ENCODE measurements around the gene SACM1L. TPM values are rescaled to one million over a fixed set of nuclear protein-coding genes. Genes with fewer than 3 reads are reported as not detected.
A peak's percentile ranks its signal among the peaks of the same experiment; 100 is the strongest.

Gene SACM1L
- total RNA-seq, 4 donors from 2014 or later, result 7.7 to 28.7 (median 9.1) TPM

- in situ Hi-C loops (cut with MboI; ENCODE audit: low sequenced_read_pairs in 4 of 4) (loop anchor here (5.0 to 25.0 kb wide), 5 partner anchors 62 to 619 kb away; partner anchors contain the start of genes CLEC3B (in 4 of the 4) and LIMD1 (in 2 of the 4)), intact Hi-C loops (cut with DNase I; ENCODE audit: low total_unique reads) (loop anchor here (1.0 kb wide), 2 partner anchors 63 to 145 kb away; no protein-coding TSS in a partner anchor)
- Histone ChIP-seq H3K4me3 (no peak overlapping the region), H3K4me1 (peaks cover 44 to 48% of the 10 kb centered on the region in 2 donors), H3K36me3 (no peaks in the 10 kb centered on the region), H3K27me3 (no peaks in the 10 kb centered on the region), H3K9me3 (no peaks in the 10 kb centered on the region), H3K27ac (peak overlapping the region; percentile 71 to 82 (median 78))
- DNase-seq (peak; percentile 85 to 95), ATAC-seq (peak; percentile 78 to 82)
- TF ChIP-seq CTCF (IDR thresholded peaks at IDR 0.05 in 4 of 5, conservative IDR thresholded peaks at IDR 0.05 in 1 of 5) (peak; percentile 96 to 97 (median 97)), POLR2A (IDR thresholded peaks at IDR 0.05) (no peak)
Observed at GRCh38 chr3:45656575-45657363, 32.4 kb upstream of the SACM1L start.

GRCh38 chr3:45657853-45658252 lies 31.3 kb upstream of the SACM1L start:
- Histone ChIP-seq H3K9me3 (no peaks in the 10 kb centered on the region), H3K27me3 (no peaks in the 10 kb centered on the region), H3K4me1 (peaks cover 38 to 43% of the 10 kb centered on the region in 2 donors), H3K36me3 (no peaks in the 10 kb centered on the region), H3K4me3 (no peak overlapping the region), H3K27ac (no peak overlapping the region)
- intact Hi-C loops (cut with DNase I; ENCODE audit: low total_unique reads), result no loop called here
- in situ Hi-C loops (cut with MboI; ENCODE audit: low sequenced_read_pairs in 4 of 4), result loop anchor here (5.0 to 25.0 kb wide), 5 partner anchors 63 to 621 kb away; partner anchors contain the start of genes CLEC3B (in 4 of the 4) and LIMD1 (in 2 of the 4)
- TF ChIP-seq POLR2A (IDR thresholded peaks at IDR 0.05), result no peak
- no peak for TF ChIP-seq CTCF (IDR thresholded peaks at IDR 0.05 in 4 of 5, conservative IDR thresholded peaks at IDR 0.05 in 1 of 5)
- ATAC-seq (no peak), DNase-seq (no peak)

GRCh38 chr3:45659661-45660566 lies 29.3 kb upstream of the SACM1L start:
- Histone ChIP-seq H3K36me3 (no peaks in the 10 kb centered on the region), H3K27me3 (no peaks in the 10 kb centered on the region), H3K4me1 (peaks cover 17 to 32% of the 10 kb centered on the region in 2 donors), H3K27ac (peak overlapping the region in 3 of 4 donors; percentile 1 to 13 (median 3)), H3K9me3 (no peaks in the 10 kb centered on the region), H3K4me3 (no peak overlapping the region)
- peak in 1 of 2 donors; percentile 61 for ATAC-seq
- peak; percentile 57 to 66 for DNase-seq
- intact Hi-C loops (cut with DNase I; ENCODE audit: low total_unique reads) (loop anchor here (1.0 to 10.0 kb wide), 3 partner anchors 149 to 625 kb away; partner anchors contain the start of gene TMEM158), in situ Hi-C loops (cut with MboI; ENCODE audit: low sequenced_read_pairs in 4 of 4) (loop anchor here (5.0 to 25.0 kb wide), 6 partner anchors 65 to 623 kb away; partner anchors contain the start of genes CLEC3B (in 4 of the 4) and LIMD1 (in 2 of the 4))
- TF ChIP-seq CTCF (IDR thresholded peaks at IDR 0.05 in 4 of 5, conservative IDR thresholded peaks at IDR 0.05 in 1 of 5) (peak; percentile 87 to 96 (median 91)), POLR2A (IDR thresholded peaks at IDR 0.05) (no peak)

GRCh38 chr3:45660567-45660901 lies 28.7 kb upstream of the SACM1L start:
- intact Hi-C loops (cut with DNase I; ENCODE audit: low total_unique reads), result loop anchor here (1.0 to 10.0 kb wide), 3 partner anchors 149 to 626 kb away; partner anchors contain the start of gene TMEM158
- no peaks in the 10 kb centered on the region for H3K9me3 ChIP-seq
- no peak overlapping the region for H3K4me3 ChIP-seq
- in situ Hi-C loops (cut with MboI; ENCODE audit: low sequenced_read_pairs in 4 of 4), result loop anchor here (5.0 to 25.0 kb wide), 4 partner anchors 148 to 623 kb away; partner anchors contain the start of gene CLEC3B (in 4 of the 4)
- TF ChIP-seq POLR2A (IDR thresholded peaks at IDR 0.05), result no peak
- no peak for TF ChIP-seq CTCF (IDR thresholded peaks at IDR 0.05 in 4 of 5, conservative IDR thresholded peaks at IDR 0.05 in 1 of 5)
- no peaks in the 10 kb centered on the region for H3K36me3 ChIP-seq
- H3K4me1 ChIP-seq, result peaks cover 17 to 31% of the 10 kb centered on the region in 2 donors
- no peaks in the 10 kb centered on the region for H3K27me3 ChIP-seq
- no peak for ATAC-seq
- no peak overlapping the region for H3K27ac ChIP-seq
- DNase-seq, result no peak
